MM.1S (cell line): ENCODE data around the gene MPZL1.

Experiments
- DNase-seq: peaks from one replicate; pipeline ENCODE4 v3.0.0-alpha.2; 2015
- H2AFZ ChIP-seq: fragments of 300-600 bp; sonication (generic); 2 replicates; pipeline ENCODE4 v1.6.0; 2016; ENCODE audit warnings: antibody characterized with exemption, low read length
- H3F3A ChIP-seq: fragments of 300-600 bp; sonication (generic); 2 replicates; pipeline ENCODE4 v1.6.1; 2016; ENCODE audit warnings: mild to moderate bottlenecking, antibody characterized with exemption, low read length, moderate library complexity, mixed read lengths; ENCODE audit not compliant: insufficient read depth
- H3K27ac ChIP-seq: fragments of 300-600 bp; sonication (generic); 2 replicates; pipeline ENCODE4 v1.5.1; 2016; ENCODE audit warnings: mild to moderate bottlenecking, low read length
- H3K27me3 ChIP-seq: fragments of 300-600 bp; sonication (generic); replicated peaks from 2 replicates; pipeline ENCODE4 v1.6.0; 2016; ENCODE audit warnings: low read length; ENCODE audit not compliant: insufficient read depth
- H3K36me3 ChIP-seq: fragments of 300-600 bp; sonication (generic); replicated peaks from 2 replicates; pipeline ENCODE4 v1.6.1; 2016; ENCODE audit warnings: mild to moderate bottlenecking, low read length, mixed read lengths; ENCODE audit not compliant: insufficient read depth
- H3K4me1 ChIP-seq: fragments of 300-600 bp; sonication (generic); 2 replicates; pipeline ENCODE4 v1.6.1; 2016; ENCODE audit warnings: low read length, mixed read lengths
- H3K4me2 ChIP-seq: fragments of 300-600 bp; sonication (generic); 2 replicates; pipeline ENCODE4 v1.6.0; 2016; ENCODE audit warnings: low read depth, low read length
- H3K4me3 ChIP-seq: fragments of 300-600 bp; sonication (generic); 2 replicates; pipeline ENCODE4 v1.5.1; 2016; ENCODE audit warnings: low read length, mixed read lengths
- H3K79me2 ChIP-seq: fragments of 300-600 bp; sonication (generic); 2 replicates; pipeline ENCODE4 v1.6.1; 2016; ENCODE audit warnings: mixed run types, low read length, mixed read lengths
- H3K9ac ChIP-seq: fragments of 300-600 bp; sonication (generic); 2 replicates; pipeline ENCODE4 v1.6.1; 2016; ENCODE audit warnings: low read length, mixed read lengths
- H3K9me2 ChIP-seq: fragments of 300-600 bp; sonication (generic); replicated peaks from 2 replicates; pipeline ENCODE4 v1.6.1; 2016; ENCODE audit warnings: mild to moderate bottlenecking, low read length, mixed read lengths; ENCODE audit not compliant: insufficient read depth
- H3K9me3 ChIP-seq: fragments of 300-600 bp; sonication (generic); replicated peaks from 2 replicates; pipeline ENCODE4 v1.6.1; 2016; ENCODE audit warnings: mild to moderate bottlenecking, low read length, mixed read lengths; ENCODE audit not compliant: insufficient read depth
- H4K20me1 ChIP-seq: fragments of 300-600 bp; sonication (generic); 2 replicates; pipeline ENCODE4 v1.6.1; 2016; ENCODE audit warnings: mild to moderate bottlenecking, low read length, moderate library complexity, mixed read lengths; ENCODE audit not compliant: insufficient read depth
- CTCF ChIP-seq: fragments of 300-600 bp; sonication (generic); IDR thresholded peaks from 2 replicates; pipeline ENCODE4 v1.5.1; 2016; ENCODE audit warnings: antibody characterized with exemption, low read length, mixed read lengths
- EZH2 ChIP-seq: fragments of 300-600 bp; sonication (generic); optimal IDR thresholded peaks from 2 replicates; pipeline ENCODE3; 2017; ENCODE audit warnings: low read depth, mild to moderate bottlenecking, antibody characterized with exemption, low read length, mixed read lengths
- EZH2phosphoT487 ChIP-seq: fragments of 300-600 bp; sonication (generic); IDR thresholded peaks from 2 replicates; pipeline ENCODE4 v1.6.1; 2018; ENCODE audit warnings: antibody characterized with exemption, low read length

The MPZL1 gene

GRCh38 chr1:167795810-167796740 lies 74.3 kb downstream of the MPZL1 start:
- Histone ChIP-seq H3K4me2 (no peak overlapping the region), H3K9ac (no peak overlapping the region), H3K36me3 (no peaks in the 10 kb centered on the region), H3K9me2 (no peaks in the 10 kb centered on the region), H3F3A (no peaks in the 10 kb centered on the region), H3K9me3 (no peaks in the 10 kb centered on the region), H4K20me1 (no peaks in the 10 kb centered on the region), H3K79me2 (no peaks in the 10 kb centered on the region), H3K4me3 (no peak overlapping the region), H3K27ac (no peak overlapping the region), H2AFZ (no peak overlapping the region), H3K4me1 (no peaks in the 10 kb centered on the region), H3K27me3 (no peaks in the 10 kb centered on the region)
- DNase-seq: no peak
- TF ChIP-seq EZH2 (no peak), EZH2phosphoT487 (no peak), CTCF (no peak)

DNA sequence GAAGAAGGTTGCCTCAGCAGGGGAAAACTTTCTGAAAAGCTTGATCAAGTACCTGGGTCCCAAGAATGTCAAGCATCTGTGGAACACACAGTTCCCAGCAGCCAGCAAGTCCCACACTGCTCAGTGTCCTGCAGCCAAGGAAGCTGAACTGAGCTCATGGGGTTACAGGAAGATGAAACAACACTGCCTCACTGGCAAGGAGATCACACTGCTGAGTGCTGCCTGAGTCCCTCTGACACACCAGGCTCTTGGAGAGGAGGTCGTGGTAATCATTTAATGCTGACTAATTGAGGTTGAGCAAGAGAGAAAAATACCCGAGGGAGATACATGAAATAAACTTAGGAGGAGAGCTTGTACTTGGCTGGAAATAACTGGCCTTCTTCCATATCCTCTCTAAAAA lies 75.2 kb downstream of the MPZL1 start:
- TF ChIP-seq EZH2 (no peak), CTCF (no peak), EZH2phosphoT487 (no peak)
- Histone ChIP-seq H3K36me3 (no peaks in the 10 kb centered on the region), H3K4me3 (no peak overlapping the region), H4K20me1 (no peaks in the 10 kb centered on the region), H3K9ac (no peak overlapping the region), H3K27ac (no peak overlapping the region), H2AFZ (no peak overlapping the region), H3K79me2 (no peaks in the 10 kb centered on the region), H3K9me3 (no peaks in the 10 kb centered on the region), H3K4me2 (no peak overlapping the region), H3K4me1 (no peaks in the 10 kb centered on the region), H3K9me2 (no peaks in the 10 kb centered on the region), H3K27me3 (no peaks in the 10 kb centered on the region), H3F3A (no peaks in the 10 kb centered on the region)
- DNase-seq: no peak

GRCh38 chr1:167798952-167799351 lies 77.2 kb downstream of the MPZL1 start:
- Histone ChIP-seq H3K4me2 (no peak overlapping the region), H2AFZ (no peak overlapping the region), H4K20me1 (no peaks in the 10 kb centered on the region), H3K9me3 (no peaks in the 10 kb centered on the region), H3K9me2 (no peaks in the 10 kb centered on the region), H3K4me3 (no peak overlapping the region), H3K9ac (no peak overlapping the region), H3K36me3 (no peaks in the 10 kb centered on the region), H3K27me3 (no peaks in the 10 kb centered on the region), H3K79me2 (no peaks in the 10 kb centered on the region), H3F3A (no peaks in the 10 kb centered on the region), H3K4me1 (no peaks in the 10 kb centered on the region), H3K27ac (no peak overlapping the region)
- TF ChIP-seq EZH2phosphoT487 (no peak), EZH2 (no peak), CTCF (no peak)
- DNase-seq: no peak
